HepG2 (cell line): ENCODE results near the gene RASSF4. TPM values are rescaled to one million over a fixed set of nuclear protein-coding genes. Genes with fewer than 3 reads are reported as not detected.

Experiments
- ATAC-seq: fragments of 200-7000 bp; cut with Tn5 transposase; 3 replicates; pipeline ENCODE4 v1.9.1; 2020; ENCODE audit warnings: mild to moderate bottlenecking, moderate library complexity
- BruUV-seq: library from RNA; stranded (reverse); fragments of 400-500 nt; replicated peaks from 2 replicates; lab custom pipeline; 2021; lab: Mats Ljungman, UMichigan
- CTCF ChIA-PET: fragments of 300-600 bp; formaldehyde crosslinking; extraction: SDS; loops from one replicate; lab custom pipeline; 2021; ENCODE audit warnings: low total read pairs, inconsistent platforms, low intra/inter-chr PET ratio; lab: Yijun Ruan, JAX
- POLR2A ChIA-PET: fragments of 350-600 bp; sonication (Branson Sonifier 250); formaldehyde crosslinking; loops from one replicate; lab custom pipeline; 2020; ENCODE audit warnings: antibody characterized with exemption, inconsistent platforms; lab: Yijun Ruan, JAX
- DNase-seq: peaks from one replicate; pipeline ENCODE4 v3.0.0-alpha.2; 2015; ENCODE audit warnings: low spot score
- FAIRE-seq: peaks from 3 replicates; lab custom pipeline; 2011; peaks lifted over from hg19 to GRCh38; lab: Jason Lieb, UNC
- H2AFZ ChIP-seq: one replicate; pipeline ENCODE4 v1.6.1; 2011; ENCODE audit warnings: low read length, inconsistent platforms
- H3K27ac ChIP-seq: fragments of 300-600 bp; 3 replicates; pipeline ENCODE4 v1.8.0; 2011; ENCODE audit warnings: mixed run types, mild to moderate bottlenecking, mixed read lengths, low read length, inconsistent platforms; ENCODE audit not compliant: insufficient read depth; ENCODE audit errors: extremely low read length
- H3K27me3 ChIP-seq, 2 experiments: fragments of 200-600 bp in 1 of 2; 2 replicates in 1 of 2; 3 replicates in 1 of 2; pipeline versions ENCODE4 v1.6.0 to v1.8.0; 2011; ENCODE audit warnings: low read length in 2 of 2, mild to moderate bottlenecking in 2 of 2, moderate library complexity in 2 of 2, inconsistent platforms in 1 of 2; ENCODE audit not compliant: insufficient read depth in 2 of 2, control insufficient read depth in 1 of 2
- H3K36me3 ChIP-seq, 2 experiments: fragments of 200-600 bp in 1 of 2; replicated peaks in 1 of 2; 2 replicates in 1 of 2; 3 replicates in 1 of 2; pipeline versions ENCODE4 v1.5.1 to v1.8.0; 2011; ENCODE audit warnings: low read length in 2 of 2, inconsistent platforms in 1 of 2; ENCODE audit not compliant: insufficient read depth in 2 of 2, control insufficient read depth in 1 of 2
- H3K4me1 ChIP-seq: 2 replicates; pipeline ENCODE4 v1.5.1; 2012; ENCODE audit warnings: low read length, inconsistent platforms; ENCODE audit not compliant: insufficient read depth
- H3K4me2 ChIP-seq: 2 replicates; pipeline ENCODE4 v1.6.0; 2011; ENCODE audit warnings: low read depth, low read length, inconsistent platforms
- H3K4me3 ChIP-seq, 3 experiments: fragments of 200-600 bp in 1 of 3; sonication (generic), shearing (Covaris generic) in 1 of 3; replicated peaks in 1 of 3; 2 replicates each; pipeline ENCODE4 v1.5.1; 2011 to 2016; ENCODE audit warnings: low read length in 3 of 3, inconsistent platforms in 2 of 3, low read depth in 2 of 3, mild to moderate bottlenecking in 2 of 3, control low read depth in 1 of 3, mixed read lengths in 1 of 3; ENCODE audit not compliant: insufficient read depth in 1 of 3
- H3K79me2 ChIP-seq: one replicate; pipeline ENCODE4 v1.6.1; 2011; ENCODE audit warnings: low read length, inconsistent platforms; ENCODE audit not compliant: insufficient read depth
- H3K9ac ChIP-seq: 2 replicates; pipeline ENCODE4 v1.6.0; 2011; ENCODE audit warnings: mild to moderate bottlenecking, low read depth, low read length, inconsistent platforms; ENCODE audit not compliant: insufficient read depth
- H3K9me3 ChIP-seq: 2 replicates; pipeline ENCODE4 v1.5.1; 2012; ENCODE audit warnings: mild to moderate bottlenecking, low read length
- H4K20me1 ChIP-seq: 2 replicates; pipeline ENCODE4 v1.6.0; 2011; ENCODE audit warnings: inconsistent platforms, mild to moderate bottlenecking, low read length, moderate library complexity; ENCODE audit not compliant: insufficient read depth
- CBFB ChIP-seq: sonication (generic); formaldehyde crosslinking; IDR thresholded peaks from 2 replicates; pipeline ENCODE4 v1.4.0; 2020; ENCODE audit warnings: missing genetic modification reagents
- MYNN ChIP-seq: sonication (generic); formaldehyde crosslinking; IDR thresholded peaks from 2 replicates; pipeline ENCODE4 v1.4.0; 2020; ENCODE audit warnings: mild to moderate bottlenecking, low read depth, missing genetic modification reagents
- SNRNP70 ChIP-seq: fragments of 200-400 bp; formaldehyde crosslinking; IDR thresholded peaks from 2 replicates; pipeline ENCODE4 v1.6.1; 2017; ENCODE audit warnings: mild to moderate bottlenecking, low read depth, low read length, moderate library complexity
- ZNF251 ChIP-seq: sonication (generic); formaldehyde crosslinking; IDR thresholded peaks from 2 replicates; pipeline ENCODE4 v1.9.0; 2021; ENCODE audit warnings: mild to moderate bottlenecking, missing genetic modification reagents
- WGBS: methylation state at CpG from one replicate; pipeline ENCODE4 v1.1.6; 2017; ENCODE audit warnings: low lambda C conversion rate; 5-methylcytosine and 5-hydroxymethylcytosine counted together
- in situ Hi-C: cut with HindIII; loops from 2 replicates; pipeline ENCODE4 v1.10.0; 2017; ENCODE audit warnings: low pct_unique_long_range_greater_than_20kb; ENCODE audit not compliant: extremely low pct_ligation_motif_present
- intact Hi-C: fragments of 100-400 bp; cut with micrococcal nuclease; formaldehyde crosslinking; loops from one replicate; pipeline ENCODE4 v1.10.0; 2022; ENCODE audit not compliant: unreplicated experiment
- polyA plus RNA-seq, 8 experiments: library from polyadenylated mRNA; depleted of rRNA in 3 of 8; stranded (reverse) in 7 of 8; unstranded in 1 of 8; fragments of >200 nt; fragmentation: Illumina TruSeq in 4 of 8; extraction: Trizol in 4 of 8; gene quantifications; 2 replicates each; pipeline versions ENCODE4 v1.2.1 to v1.2.3, GENCODE V29; 2011 to 2016; ENCODE audit warnings: low read depth in 4 of 8, missing spikeins in 1 of 8, mixed read lengths in 1 of 8; ENCODE audit not compliant: insufficient read depth in 1 of 8
- total RNA-seq, 5 experiments: library from RNA; depleted of rRNA; stranded (reverse); fragments of >200 nt; fragmentation: Illumina TruSeq; extraction: Trizol; gene quantifications; 2 replicates each; pipeline ENCODE4 v1.2.3, GENCODE V29; 2016; ENCODE audit warnings: low read depth in 1 of 5
- TF ChIP-seq, protein P1 (sequence below): sonication (generic); formaldehyde crosslinking; IDR thresholded peaks from 2 replicates; pipeline ENCODE4 v1.8.0; 2022; ENCODE audit warnings: missing genetic modification reagents, mild to moderate bottlenecking, inconsistent platforms, borderline replicate concordance
- TF ChIP-seq, protein P2 (sequence below): sonication (generic); formaldehyde crosslinking; IDR thresholded peaks from 2 replicates; pipeline ENCODE4 v1.8.0; 2022; ENCODE audit warnings: missing genetic modification reagents, low read depth, mild to moderate bottlenecking, borderline replicate concordance
- TF ChIP-seq, protein P3 (sequence below): sonication (generic); formaldehyde crosslinking; IDR thresholded peaks from 2 replicates; pipeline ENCODE4 v1.8.0; 2023; ENCODE audit warnings: mild to moderate bottlenecking, missing genetic modification reagents
- TF ChIP-seq, protein P4 (sequence below): sonication (generic); formaldehyde crosslinking; IDR thresholded peaks from 2 replicates; pipeline ENCODE4 v1.4.0; 2020; ENCODE audit warnings: missing genetic modification reagents

The RASSF4 gene
- total and polyA plus RNA-seq, 2 of the 13 experiments (the other 11 are each of a cell fraction or from before 2014, with no cell fraction given) = 34.0 to 51.7 TPM

DNA sequence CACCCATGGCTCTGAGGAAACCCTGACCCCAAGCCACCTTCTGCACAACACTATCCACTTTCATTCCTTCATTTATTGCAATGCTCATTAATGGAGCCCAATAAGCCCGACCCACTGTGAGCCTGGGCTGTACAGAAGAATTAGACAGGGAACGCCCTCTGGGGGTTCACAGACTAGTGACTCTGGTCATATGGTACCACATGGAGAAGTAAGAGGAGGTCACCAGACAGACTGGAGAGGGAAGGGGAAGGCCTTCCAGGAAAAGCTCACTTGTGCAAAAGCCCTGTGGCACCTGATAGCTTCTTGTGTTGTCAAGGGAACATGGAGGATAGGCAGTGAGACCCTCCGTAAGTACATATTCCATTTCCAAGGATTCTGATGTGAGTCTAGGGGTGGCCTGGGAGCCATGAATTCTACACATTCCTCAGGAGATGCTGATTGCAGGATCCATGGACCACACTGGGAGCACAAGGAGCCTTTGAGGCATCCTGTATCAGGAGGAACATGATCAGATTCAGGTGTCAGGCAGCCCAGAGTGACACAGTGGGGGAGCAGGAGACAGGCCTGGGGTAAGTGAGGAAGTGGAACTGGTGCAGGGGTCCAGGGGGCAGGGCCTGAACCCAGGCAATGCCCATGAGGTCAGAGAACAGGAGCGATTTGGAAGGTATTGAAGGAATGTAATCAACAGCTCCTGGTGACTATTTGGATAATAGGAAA, 28.5 kb upstream of the RASSF4 start (continued):
- TF ChIP-seq, protein P1, sequence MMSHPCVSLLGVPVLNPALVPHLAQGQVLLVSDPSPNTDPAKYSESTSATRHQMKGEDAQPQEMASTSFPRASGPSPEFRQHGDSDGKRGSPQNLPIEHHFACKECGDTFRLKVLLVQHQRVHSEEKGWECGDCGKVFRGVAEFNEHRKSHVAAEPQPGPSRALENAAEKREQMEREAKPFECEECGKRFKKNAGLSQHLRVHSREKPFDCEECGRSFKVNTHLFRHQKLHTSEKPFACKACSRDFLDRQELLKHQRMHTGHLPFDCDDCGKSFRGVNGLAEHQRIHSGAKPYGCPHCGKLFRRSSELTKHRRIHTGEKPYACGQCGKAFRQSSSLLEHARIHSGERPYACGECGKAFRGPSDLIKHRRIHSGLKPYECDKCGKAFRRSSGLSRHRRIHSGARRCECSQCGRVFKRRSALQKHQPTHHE = no peak
- TF ChIP-seq MYNN (CRISPR knock-in tag) = no peak
- TF ChIP-seq ZNF251 (CRISPR knock-in tag) = no peak
- TF ChIP-seq, protein P2, sequence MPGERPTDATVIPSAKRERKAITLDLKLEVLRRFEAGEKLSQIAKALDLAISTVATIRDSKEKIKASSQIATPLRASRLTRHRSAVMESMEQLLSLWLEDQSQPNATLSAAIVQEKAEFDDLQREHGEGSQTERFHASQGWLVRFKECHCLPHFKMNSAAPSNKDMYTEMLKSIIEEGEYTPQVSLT (CRISPR knock-in tag) = no peak
- TF ChIP-seq, protein P3, sequence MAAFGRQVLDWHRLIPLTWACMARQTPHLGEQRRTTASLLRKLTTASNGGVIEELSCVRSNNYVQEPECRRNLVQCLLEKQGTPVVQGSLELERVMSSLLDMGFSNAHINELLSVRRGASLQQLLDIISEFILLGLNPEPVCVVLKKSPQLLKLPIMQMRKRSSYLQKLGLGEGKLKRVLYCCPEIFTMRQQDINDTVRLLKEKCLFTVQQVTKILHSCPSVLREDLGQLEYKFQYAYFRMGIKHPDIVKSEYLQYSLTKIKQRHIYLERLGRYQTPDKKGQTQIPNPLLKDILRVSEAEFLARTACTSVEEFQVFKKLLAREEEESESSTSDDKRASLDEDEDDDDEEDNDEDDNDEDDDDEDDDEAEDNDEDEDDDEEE (CRISPR knock-in tag) = no peak

DNA sequence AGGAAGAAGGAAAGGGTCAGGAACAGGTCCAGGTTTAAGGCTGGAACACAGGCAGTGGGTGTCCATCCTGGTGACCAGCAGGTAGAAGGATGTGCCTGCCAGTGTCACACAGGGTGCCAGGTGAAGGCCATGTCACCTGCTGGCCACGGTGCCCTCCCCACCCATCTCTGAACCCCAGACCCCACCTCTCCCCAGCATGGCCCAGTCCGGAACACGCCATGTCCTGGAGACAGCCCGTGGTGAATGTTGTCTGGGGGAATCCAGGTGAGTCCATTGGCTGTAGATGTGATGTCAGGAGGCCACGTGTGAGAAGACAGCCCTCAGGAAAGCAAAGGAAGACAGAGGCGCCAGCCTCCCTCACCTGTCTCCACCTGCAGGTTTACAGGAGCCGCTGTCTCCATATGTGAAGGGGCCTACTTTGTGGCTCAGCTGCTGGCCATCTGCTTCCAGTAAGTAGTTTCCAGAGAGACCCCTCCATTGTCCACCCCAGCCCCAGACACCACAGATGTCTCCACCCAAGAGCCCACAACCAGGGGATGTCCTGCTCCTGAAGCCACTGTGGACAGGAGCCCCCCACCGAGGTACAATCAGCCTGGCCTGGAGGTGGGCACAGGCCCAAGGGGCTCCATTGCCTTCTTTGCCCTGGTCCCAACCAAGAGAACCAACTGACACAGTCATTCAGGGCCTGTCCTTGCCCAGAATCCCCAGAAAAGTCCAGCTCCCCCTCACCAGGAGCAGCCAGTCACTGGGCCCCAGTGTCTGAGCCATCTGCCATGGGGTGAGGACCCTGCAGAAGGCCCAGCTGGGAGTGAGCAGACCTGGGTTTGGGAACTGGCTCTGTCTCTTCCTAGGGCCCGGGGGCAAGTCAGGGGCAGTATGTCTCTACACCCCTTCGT, 27.7 kb upstream of the RASSF4 start:
- TF ChIP-seq SNRNP70 (no peak), CBFB (CRISPR knock-in tag) (no peak)
- TF ChIP-seq, protein P4, sequence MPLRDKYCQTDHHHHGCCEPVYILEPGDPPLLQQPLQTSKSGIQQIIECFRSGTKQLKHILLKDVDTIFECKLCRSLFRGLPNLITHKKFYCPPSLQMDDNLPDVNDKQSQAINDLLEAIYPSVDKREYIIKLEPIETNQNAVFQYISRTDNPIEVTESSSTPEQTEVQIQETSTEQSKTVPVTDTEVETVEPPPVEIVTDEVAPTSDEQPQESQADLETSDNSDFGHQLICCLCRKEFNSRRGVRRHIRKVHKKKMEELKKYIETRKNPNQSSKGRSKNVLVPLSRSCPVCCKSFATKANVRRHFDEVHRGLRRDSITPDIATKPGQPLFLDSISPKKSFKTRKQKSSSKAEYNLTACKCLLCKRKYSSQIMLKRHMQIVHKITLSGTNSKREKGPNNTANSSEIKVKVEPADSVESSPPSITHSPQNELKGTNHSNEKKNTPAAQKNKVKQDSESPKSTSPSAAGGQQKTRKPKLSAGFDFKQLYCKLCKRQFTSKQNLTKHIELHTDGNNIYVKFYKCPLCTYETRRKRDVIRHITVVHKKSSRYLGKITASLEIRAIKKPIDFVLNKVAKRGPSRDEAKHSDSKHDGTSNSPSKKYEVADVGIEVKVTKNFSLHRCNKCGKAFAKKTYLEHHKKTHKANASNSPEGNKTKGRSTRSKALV (CRISPR knock-in tag) = no peak
- ATAC-seq (peak; percentile 4), FAIRE-seq (no peak), DNase-seq (no peak)
- WGBS = 56% methylated on average over 5 of the region's 10 CpGs
- no TSS peak for BruUV-seq
- no peaks in the 10 kb centered on the region for H3K9me3 ChIP-seq
- peak overlapping the region in 1 of 3 experiments; percentile 45; a peak in 1 of 6 replicates for H3K4me3 ChIP-seq
- H2AFZ ChIP-seq = no peak overlapping the region
- H3K4me2 ChIP-seq = peak overlapping the region; percentile 66
- H4K20me1 ChIP-seq = no peaks in the 10 kb centered on the region
- no peak overlapping the region; the same call in 1 of the 2 replicates for H3K9ac ChIP-seq
- ChIA-PET POLR2A (interaction anchor here (1.5 to 7.1 kb wide), 6 partner anchors 18 to 63 kb away, joined by 5 to 215 read pairs (median 22); partner anchors contain the start of genes DEPP1 and RASSF4), CTCF (interaction anchor here (0.7 to 3.1 kb wide), 5 partner anchors 28 to 303 kb away, joined by 3 to 64 read pairs (median 5); no protein-coding TSS in a partner anchor)
- no peak overlapping the region for H3K27ac ChIP-seq
- no peaks in the 10 kb centered on the region for H3K36me3 ChIP-seq
- intact Hi-C loops = loop anchor here (1.0 to 5.0 kb wide), 2 partner anchors 43 to 60 kb away; no protein-coding TSS in a partner anchor
- no peaks in the 10 kb centered on the region for H3K79me2 ChIP-seq
- in situ Hi-C loops = loop anchor here (5.0 kb wide), 1 partner anchor 45 kb away; the partner anchor contains the start of gene DEPP1
- peaks cover 72% of the 10 kb centered on the region for H3K4me1 ChIP-seq
- no peaks in the 10 kb centered on the region for H3K27me3 ChIP-seq
